ENCODE results near the gene CST9.

GRCh38 chr20:23638309-23638708 lies 32.6 kb upstream of the CST9 start:
- TF ChIP-seq SETDB1 (IDR thresholded peaks at IDR 0.05; ENCODE audit: low read length) (no peak), CTCFL (IDR thresholded peaks at IDR 0.05; ENCODE audit: borderline replicate concordance, insufficient read depth, low read depth, low read length, poor library complexity, severe bottlenecking) (no peak)
